PFSK-1 (cell line): Measurements from ENCODE around the gene HAGHL.
A peak's percentile ranks its signal among the peaks of the same experiment; 100 is the strongest.

Experiments used
- FOXP2 ChIP-seq: optimal IDR thresholded peaks from 2 replicates; pipeline ENCODE3; 2011; ENCODE audit warnings: borderline replicate concordance, control low read depth, inconsistent platforms; ENCODE audit not compliant: insufficient read depth; ENCODE audit errors: extremely low read length, extremely low read depth
- POLR2AphosphoS5 ChIP-seq: IDR thresholded peaks from 2 replicates; pipeline ENCODE4 v1.6.1; 2012; ENCODE audit warnings: low read depth, mild to moderate bottlenecking, control low read depth, low read length, moderate library complexity
- REST ChIP-seq, 2 experiments: IDR thresholded peaks; 2 replicates each; pipeline versions ENCODE4 v1.6.1 to v1.8.0; 2011 to 2012; ENCODE audit warnings: low read depth in 2 of 2, low read length in 2 of 2, control low read depth in 1 of 2, inconsistent platforms in 1 of 2, mild to moderate bottlenecking in 1 of 2, moderate library complexity in 1 of 2; ENCODE audit not compliant: insufficient read depth in 1 of 2
- SIN3A ChIP-seq: IDR thresholded peaks from 2 replicates; pipeline ENCODE4 v1.6.1; 2012; ENCODE audit warnings: mild to moderate bottlenecking, low read length, moderate library complexity, borderline replicate concordance; ENCODE audit not compliant: insufficient read depth
- TAF1 ChIP-seq: IDR thresholded peaks from 2 replicates; pipeline ENCODE4 v1.6.1; 2012; ENCODE audit warnings: low read length, control low read depth, borderline replicate concordance; ENCODE audit not compliant: insufficient read depth

The HAGHL gene

GRCh38 chr16:695355-696089 is 31.4 kb upstream of the HAGHL start:
- TF ChIP-seq TAF1 = no peak
- TF ChIP-seq REST (IDR thresholded peaks at IDR 0.05; ENCODE audit: insufficient read depth in 1 of 2, low read depth in 2 of 2, low read length in 2 of 2) = no peak
- no peak for TF ChIP-seq POLR2AphosphoS5
- no peak for TF ChIP-seq SIN3A
- TF ChIP-seq FOXP2 = no peak

- no peak for TF ChIP-seq SIN3A
- no peak for TF ChIP-seq TAF1
- TF ChIP-seq POLR2AphosphoS5 = no peak
Observed at GRCh38 chr16:698911-699671, 27.8 kb upstream of the HAGHL start.

DNA sequence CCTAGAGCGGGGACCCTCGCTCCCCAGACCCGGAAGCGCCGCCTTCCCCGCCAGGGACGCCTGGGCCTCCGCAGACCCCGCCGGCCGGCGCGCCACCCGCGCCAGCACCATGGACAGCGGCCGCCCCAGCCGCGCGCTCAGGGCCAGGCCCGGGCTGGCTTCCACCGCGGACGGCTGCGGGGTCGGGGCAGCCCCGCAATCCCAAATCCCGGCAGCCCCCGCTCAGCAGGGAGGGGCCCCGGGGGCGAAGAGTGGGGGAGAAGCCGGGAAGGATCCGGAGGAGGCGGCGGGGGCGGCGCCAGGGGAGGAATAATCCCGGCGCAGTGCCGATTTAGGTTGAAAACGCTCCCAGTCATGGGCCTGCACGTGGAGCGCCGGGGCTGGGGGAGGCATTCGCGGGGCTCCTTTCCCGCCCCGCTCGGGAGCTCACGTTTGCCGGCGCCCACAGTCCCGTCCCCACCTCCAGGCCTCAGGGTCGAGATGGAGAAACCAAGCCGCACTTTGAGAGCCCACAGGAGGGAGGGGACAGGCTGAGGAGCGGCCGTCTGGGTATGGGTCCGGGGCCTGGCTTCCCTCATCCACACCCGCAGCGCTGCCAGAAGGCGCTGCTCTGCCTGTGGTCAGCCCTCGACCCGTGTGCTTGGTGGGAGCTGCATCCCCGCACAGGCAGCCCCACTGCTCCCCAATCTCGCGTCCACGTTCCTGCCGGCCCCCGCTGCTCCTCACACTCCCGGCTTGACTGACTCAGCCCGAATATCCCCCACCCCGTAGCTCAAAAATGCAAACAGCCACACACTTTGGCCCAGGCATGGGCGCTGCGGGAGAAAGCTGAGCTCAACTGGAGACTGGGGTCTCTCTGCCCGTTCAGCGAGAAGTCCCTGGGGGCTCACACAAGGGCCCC is 26.0 kb upstream of the HAGHL start:
- TF ChIP-seq SIN3A (no peak), FOXP2 (no peak), POLR2AphosphoS5 (no peak), TAF1 (no peak), REST (IDR thresholded peaks at IDR 0.05; ENCODE audit: insufficient read depth in 1 of 2, low read depth in 2 of 2, low read length in 2 of 2) (peak; percentile 90 to 98)

- TF ChIP-seq FOXP2 (no peak), TAF1 (no peak), POLR2AphosphoS5 (no peak), REST (IDR thresholded peaks at IDR 0.05; ENCODE audit: insufficient read depth in 1 of 2, low read depth in 2 of 2, low read length in 2 of 2) (no peak), SIN3A (no peak)
Observed at GRCh38 chr16:702341-702740, 24.6 kb upstream of the HAGHL start.

- no peak for TF ChIP-seq TAF1
- TF ChIP-seq POLR2AphosphoS5 = no peak
- TF ChIP-seq REST (IDR thresholded peaks at IDR 0.05; ENCODE audit: insufficient read depth in 1 of 2, low read depth in 2 of 2, low read length in 2 of 2) = no peak
- TF ChIP-seq FOXP2 = no peak
- no peak for TF ChIP-seq SIN3A
Observed at GRCh38 chr16:703406-703805, 23.5 kb upstream of the HAGHL start.
